Stimulated activated CD8-positive, alpha-beta memory T cell treated with anti-CD3 and anti-CD28 coated beads, Interleukin-12 subunit alpha, Interleukin-12 subunit beta, amount 100 ng/mL, for 24 hours (primary cell): ENCODE measurements around the gene MAGEB17.
"Not testable (repeated sequence)": the region's sequence is repeated elsewhere in the genome, so short reads cannot be mapped to it uniquely, and the experiment has no call there.

ENCODE experiments used
- DNase-seq: peaks from one replicate; pipeline ENCODE4 v3.0.0-alpha.2; 2020; ENCODE audit errors: extremely low read depth

Gene MAGEB17, protein sequence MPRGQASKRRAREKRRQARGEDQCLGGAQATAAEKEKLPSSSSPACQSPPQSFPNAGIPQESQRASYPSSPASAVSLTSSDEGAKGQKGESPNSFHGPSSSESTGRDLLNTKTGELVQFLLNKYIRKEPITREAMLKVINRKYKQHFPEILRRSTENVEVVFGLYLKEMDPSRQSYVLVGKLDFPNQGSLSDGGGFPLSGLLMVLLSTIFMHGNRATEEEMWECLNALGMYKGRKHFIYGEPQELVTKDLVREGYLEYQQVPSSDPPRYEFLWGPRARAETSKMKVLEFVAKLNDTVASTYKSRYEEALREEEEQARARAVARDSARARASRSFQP

DNA sequence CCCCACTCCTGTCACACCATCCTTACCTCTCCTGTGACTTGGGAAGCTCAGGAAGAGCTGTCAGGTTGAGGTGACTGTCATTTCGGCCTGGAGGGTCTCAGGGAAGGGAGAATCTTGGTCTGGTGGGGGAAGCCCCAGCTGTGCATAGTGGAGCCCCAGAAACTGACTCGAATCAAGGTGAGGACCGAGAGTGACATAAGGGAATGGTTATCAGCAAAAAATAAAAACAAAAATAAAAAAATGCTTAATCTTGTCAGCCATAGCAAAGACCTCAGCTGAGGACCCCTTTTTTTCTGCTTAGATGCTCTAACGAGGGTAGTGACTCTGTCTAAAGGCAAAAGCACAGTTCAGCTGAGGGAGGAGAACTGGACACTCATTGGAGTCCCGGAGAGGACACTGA, at the start of gene MAGEB17:
Gene MAGEB17, plus strand, starts transcription at position 301 of the 400 bp plus-strand sequence. CDS start 2,902 bp downstream, outside the sequence.
- no peak for DNase-seq

DNA sequence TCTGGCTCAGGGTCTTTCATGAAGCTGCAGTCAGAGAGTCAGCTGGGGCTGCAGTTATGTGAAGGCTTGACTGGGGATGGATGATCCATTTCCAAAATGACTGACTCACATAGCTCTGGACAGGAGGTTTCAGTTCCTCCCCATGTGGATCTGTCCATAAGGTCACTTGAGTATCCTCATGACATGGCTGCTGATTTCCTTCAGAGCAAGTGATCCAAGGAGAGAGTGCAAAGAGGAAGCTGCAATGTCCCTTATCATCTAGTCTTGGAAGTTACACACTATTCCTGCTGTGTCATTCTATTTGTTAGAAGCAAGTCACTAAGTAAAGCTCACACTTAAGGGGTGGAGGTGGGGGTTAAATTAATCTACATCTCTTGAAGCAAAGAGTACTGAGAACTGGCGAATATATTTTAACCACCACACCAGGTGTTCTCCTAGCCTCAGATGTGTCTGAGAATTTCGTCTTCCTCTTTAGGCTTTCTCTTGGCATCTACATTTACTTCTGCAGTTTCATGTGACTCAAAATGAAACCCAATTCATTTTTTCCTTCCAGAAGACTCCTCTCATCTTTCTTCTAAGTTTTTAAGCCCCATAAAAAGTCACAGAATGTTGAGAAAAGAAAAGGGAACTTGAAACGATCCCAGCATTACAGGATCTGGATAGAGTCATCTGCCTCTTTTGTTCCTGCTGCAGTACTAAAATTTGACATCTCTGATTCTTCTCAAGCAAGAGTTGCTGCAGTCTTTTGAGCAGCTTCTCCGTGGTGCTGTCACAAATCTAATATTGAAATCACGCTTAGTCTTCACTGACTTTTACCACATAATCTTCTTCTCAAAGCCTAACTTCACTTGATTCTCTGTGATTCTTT, 47.7 kb upstream of the MAGEB17 start:
- no peak for DNase-seq

DNA sequence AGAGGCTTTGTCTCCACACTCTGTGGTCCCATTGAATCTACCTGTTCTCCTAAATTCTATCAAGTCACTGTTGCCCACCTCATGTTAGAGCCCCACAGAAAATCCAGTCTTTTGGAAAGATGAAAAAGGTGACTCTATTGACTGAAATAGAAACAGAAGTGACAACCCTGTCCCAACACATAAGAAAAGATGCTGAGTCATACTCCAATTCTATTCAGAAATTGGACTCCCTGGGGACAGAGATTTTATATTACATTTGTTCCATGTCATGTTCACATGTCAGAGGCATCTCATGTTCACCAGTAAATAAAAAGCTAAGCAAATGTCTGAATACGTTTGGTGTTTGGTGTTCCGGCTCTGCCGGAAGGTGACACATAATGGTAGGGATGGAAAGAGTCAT, 46.9 kb upstream of the MAGEB17 start:
- DNase-seq, result no peak

DNA sequence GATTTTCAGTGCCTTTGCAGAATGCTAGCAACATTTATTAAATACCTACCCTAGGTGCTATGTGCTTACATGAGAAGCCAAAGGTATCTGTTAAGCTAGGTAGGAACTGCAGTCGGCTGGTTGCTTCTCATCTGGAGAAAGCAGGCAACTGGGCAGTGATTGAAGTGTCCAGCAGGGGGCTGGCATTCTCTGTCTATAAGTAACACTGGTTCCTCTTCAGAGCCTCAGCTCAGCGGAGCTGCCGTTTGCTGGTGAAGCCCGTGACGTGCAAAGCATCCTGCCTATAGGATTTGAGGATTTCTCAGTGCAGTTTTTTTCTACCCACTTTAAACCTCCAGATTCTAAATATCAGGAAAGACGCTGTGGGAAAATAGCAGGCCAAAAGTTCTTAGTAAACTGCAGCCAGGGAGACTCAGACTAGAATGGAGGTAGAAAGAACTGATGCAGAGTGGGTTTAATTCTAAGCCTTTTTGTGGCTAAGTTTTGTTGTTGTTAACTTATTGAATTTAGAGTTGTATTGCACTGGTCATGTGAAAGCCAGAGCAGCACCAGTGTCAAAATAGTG, 44.0 kb upstream of the MAGEB17 start, which contains the start of gene GRPR:
Gene GRPR, plus strand, starts transcription at position 344 of the 565 bp plus-strand sequence. CDS start 389 bp downstream, outside the sequence.
- DNase-seq, result peak; percentile 17

DNA sequence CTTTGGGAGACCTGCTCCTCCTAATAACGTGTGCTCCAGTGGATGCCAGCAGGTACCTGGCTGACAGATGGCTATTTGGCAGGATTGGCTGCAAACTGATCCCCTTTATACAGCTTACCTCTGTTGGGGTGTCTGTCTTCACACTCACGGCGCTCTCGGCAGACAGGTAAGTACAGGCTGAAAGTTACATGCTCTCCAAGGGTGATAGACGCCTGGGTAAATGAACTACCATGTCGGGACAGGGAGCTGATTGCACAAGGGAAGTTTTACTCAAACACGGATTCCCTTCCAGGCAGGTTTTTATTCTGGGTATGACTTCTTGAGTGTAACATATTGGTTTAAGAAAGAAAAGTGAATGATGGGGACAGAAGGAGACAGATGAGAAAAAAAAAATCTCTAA, 43.1 kb upstream of the MAGEB17 start:
- no peak for DNase-seq

DNA sequence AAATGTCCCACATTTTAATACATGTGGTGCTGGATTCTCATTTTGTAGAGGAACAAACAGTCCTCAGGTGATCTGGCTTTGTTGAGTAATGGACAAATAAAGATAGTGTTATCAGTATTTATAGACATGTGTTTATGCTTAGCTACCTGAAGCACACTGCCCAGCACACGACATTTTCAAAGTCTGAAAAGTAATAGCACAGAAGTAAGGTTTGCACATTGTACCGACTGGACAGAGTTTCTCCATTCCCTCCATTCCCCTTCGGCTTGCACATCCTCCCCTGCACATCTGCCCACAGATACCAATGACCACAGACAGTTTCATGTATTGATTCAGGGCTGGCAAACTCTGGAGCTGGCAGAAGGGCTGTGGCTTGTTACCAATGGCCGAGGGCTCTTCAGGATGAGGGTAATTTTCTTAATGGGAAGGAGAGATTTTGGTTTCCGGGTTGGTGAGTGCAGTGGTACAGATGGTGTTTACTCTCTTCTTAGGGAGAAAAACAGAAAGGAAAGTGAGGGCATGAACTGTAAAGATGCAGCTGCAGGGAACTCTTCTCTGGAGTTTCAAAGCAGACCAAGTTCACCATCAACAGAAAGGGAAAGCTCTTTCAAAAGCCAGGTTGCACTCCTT, 41.6 kb upstream of the MAGEB17 start:
- no peak for DNase-seq

DNA sequence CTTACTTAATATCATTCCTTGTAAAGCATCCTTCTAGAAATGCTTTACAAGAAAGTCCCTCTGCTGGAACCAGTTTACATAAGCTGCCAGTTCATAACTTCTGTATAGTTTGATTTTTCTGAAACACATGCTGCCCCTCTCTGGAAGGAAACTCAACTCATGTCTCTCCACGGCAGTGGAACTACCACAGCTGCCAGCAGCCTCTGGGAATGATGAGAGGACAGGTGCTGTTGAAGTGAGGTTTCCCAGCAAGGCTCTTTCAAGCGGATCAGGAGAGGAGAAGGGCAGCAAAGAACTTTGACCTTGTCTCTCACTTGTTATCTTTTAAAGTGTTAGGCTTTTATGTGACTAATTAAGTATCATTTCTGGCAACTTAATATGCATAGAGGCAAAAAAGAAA, 36.6 kb upstream of the MAGEB17 start:
- DNase-seq, result no peak

DNA sequence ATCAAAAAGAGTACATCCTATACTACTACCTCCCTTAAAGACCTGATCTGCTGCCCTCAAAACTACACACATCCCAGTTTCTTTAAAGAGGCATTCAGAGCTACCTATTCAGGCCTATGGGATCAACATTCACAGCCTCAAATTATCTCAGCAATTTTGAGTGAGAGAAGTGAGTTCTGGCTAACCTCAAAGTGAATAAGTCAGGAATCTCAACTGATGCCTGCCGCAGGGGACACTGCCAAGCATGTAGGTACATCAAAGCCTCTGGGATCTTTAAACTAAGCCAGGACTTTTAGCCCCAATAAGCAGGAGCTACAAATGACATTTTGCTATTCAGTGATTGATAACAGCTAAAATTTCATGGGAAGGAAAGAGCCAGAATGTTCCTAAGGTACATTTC, 32.3 kb upstream of the MAGEB17 start:
- DNase-seq, result no peak

DNA sequence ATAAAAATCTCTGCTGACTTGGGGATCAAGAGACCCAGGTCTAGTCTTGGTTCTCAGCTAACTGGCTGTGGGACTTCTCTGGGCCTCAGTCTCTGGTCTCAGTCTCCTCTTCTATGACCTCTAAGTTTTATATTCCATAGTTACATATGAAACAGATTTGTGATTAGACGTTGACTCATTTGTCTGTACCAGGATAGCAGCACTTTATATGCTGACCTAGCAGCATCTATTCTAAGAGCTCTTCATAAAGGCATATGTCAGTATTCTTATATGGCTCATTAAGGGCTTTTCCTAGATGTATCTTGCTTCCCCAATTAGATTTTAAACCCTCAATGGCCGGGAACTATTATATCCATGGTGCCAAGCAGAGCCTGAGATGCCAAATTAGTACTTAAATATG, 31.2 kb upstream of the MAGEB17 start:
- DNase-seq, result no peak

DNA sequence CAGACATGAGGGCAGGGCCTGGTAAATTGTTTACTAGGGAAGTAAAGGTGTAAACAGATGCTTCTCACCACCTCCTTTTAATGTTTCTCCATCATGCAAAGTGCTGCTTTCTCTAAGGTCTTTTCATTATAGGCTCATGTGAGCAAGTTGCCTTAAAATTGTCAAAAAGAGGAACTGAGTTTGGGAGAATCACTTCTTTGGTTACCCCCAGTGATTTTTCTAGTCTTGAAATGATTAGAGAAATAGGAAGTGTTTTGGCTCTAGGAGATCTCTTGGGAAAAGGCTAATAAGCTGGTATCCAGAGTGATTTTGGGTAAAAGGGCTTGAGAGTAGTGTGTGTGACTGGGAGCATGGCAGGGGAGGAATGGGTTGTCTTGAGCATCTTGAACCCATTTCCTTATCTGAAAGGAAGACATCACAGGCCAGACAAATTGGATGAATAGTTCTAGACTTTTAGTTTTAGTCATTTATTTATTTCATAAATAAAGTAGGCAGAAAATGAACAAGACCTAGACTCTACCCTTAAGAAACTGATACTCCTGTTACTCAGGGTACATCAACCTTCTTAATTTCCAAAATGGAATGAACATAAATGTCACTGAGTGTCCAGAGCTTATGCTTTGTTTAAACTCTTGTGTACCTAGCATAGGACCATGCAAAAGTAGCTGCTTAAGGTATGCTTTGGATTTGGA, 29.7 kb upstream of the MAGEB17 start:
- DNase-seq, result no peak

DNA sequence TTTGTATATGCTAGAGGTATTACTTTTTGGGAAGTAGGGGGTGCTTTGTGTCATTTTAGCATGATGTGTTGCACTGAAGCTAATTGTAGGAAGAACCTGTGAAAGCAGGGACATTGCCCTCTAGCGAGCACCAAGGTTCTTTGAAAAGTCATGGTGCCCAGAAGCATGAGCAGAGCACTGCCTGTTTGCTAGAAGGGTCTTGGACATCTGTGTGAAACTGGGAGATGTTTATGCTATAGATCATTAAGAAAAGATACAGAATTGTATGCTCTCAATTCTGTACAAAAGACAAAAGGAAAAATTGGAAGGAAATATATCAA, 29.2 kb upstream of the MAGEB17 start:
- no peak for DNase-seq

DNA sequence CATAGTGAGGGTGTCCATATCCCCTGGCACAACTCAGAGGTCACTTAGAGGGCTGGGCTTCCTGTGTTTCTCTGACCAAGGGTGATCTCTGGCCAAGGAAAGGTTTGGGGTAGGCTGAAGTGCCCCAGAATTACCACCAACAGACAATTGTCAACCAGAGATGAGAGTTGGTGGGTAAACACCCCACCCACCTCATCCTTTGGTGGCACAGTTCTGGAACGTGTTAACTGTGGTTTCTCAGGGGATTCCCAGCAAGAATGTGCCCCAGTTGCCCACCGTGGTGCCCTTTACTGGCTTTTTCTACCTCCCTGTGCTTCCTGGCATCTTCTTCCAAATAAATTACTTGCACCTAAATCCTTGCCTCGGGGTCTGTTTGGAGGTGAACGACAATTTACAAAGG, 26.8 kb upstream of the MAGEB17 start:
- DNase-seq, result no peak

DNA sequence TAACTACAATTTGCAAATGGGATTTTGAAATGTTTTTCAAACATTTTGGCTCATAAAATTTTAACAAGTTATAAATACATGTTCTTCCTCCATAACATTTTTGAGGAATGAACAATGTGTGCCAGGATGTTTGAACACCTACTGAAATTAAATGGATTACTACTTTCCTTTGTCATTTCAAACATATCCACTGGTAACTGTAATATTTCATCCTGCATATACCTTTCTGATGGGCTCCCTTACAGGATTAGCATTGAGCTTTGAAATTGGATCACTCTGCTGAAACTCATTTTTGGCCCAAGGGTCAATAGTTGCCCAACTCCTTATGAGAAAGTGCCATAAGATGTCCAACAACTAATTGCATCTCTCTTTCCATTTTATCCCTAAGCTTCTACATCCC, 26.3 kb upstream of the MAGEB17 start:
- DNase-seq, result no peak

DNA sequence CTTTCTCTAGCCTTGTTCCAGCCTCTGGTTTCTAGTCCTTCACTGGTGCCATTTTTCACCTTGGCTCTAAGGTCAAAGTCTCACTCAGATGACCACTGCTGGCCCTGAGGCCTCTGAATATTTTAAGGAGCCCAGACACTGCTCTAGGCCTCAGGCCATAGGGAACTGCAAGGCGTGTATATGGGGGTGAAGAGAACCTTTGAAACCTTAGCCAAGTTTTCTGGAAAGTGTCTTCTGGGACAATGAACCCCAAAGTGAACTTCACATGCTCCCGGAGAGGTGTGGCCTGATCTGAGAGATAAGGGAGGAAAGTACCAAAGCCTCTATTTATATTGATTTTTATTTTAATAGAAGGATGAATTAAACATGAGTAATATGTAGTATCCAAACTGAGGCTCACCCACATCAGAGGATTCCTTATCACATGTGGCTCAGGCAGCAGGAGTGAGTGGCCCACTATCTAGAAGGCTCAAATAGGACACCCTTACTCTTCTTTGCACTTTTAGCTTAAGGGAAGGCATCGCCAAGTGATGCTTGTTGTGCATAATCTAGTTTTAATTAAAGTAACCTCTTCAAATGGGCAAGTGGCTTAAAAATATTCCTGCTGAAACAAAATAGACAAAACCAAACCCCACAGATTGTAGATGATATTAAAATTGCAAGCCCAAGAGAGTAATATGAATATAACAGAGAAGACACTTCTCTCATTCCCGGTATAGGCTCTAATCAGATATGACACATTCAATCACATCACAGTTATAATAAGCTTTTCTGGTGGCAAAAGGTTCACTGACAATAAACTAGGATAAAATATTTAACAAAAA, 25.6 kb upstream of the MAGEB17 start:
- DNase-seq, result no peak

DNA sequence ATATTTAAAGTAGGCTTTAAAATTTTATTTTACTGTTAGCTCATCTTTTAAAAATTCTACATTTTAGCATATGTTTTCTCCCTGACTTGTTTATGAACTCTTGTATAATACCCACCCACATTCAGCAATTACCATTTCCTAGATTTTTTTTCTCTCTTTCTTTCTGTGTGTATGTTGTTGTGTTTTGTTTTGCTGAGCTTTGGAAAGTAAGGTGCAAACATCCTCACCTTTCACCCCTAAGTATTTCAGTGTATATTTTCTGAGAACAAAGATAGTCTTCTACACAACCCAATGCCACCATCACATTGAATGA, 25.1 kb upstream of the MAGEB17 start:
- no peak for DNase-seq

DNA sequence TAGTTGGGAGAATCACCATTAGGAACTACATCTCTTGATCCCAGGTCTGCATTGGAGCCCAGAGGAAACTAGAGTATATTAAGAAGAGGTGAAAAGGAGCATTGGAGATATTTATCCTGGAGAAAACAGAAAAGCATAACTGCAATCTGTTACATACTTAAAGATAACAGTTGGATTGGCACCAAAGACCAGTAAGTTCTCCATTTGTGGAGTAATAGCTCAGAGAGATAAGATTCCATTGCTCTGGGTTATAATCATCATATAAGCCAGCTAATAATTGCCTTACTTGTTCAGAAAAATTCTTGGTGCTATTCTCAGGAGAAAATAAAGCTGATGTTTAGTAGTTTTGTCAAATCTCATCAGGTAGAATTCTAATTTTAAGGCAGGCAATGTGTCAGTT, 23.3 kb upstream of the MAGEB17 start:
- DNase-seq, result no peak

DNA sequence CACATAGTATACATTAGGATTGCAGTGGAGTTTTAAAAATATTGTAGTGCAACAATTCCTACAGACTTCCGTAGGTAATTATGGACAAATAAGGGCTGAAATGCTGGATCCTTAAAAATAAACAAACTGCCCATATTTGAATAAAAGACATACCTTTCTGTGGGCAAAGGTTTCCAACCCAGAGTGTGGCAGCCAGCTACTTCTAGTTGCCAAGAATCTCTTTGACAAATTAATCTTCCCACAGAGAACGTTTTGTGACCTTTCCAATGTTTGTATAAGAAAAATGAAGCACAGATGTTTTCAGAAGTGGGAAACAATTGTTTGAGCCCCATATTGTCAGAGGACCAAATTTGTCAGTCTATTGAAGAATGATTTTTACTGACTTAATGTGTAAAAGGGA, 22.9 kb upstream of the MAGEB17 start:
- DNase-seq, result no peak

DNA sequence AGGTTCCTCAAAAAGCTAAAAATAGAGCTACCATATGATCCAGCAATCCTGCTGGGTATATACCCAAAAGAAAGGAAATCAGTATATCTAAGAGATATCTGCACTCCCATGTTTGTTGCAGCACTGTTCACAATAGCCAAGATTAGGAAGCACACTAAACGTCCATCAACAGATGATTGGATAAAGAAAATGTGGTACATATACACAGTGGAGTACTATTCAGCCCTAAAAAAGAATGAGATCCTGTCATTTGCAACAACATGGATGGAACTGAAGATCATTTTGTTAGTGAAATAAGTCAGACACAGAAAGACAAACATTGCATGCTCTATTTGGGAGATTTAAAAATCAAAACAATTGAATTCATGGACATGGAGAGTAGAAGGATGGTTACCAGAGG, 22.2 kb upstream of the MAGEB17 start:
- not testable (repeated sequence) for DNase-seq

DNA sequence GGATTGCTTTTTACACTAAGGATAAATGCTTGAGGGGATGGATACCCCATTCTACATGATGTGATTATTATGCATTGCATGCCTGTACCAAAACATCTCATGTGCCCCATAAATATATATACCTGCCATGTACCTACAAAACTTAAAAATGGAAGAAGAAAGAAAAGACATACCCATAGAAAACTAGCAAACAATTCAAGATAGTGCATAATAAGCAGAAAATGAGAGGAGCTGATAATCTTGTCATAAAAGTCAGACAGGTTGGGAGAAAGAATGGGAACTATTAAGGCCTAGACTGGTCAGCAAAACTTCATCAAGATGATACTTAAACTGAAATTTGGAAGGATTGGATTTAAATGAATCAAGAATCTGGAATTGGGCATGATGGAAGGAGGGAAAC, 21.6 kb upstream of the MAGEB17 start:
- DNase-seq, result no peak

DNA sequence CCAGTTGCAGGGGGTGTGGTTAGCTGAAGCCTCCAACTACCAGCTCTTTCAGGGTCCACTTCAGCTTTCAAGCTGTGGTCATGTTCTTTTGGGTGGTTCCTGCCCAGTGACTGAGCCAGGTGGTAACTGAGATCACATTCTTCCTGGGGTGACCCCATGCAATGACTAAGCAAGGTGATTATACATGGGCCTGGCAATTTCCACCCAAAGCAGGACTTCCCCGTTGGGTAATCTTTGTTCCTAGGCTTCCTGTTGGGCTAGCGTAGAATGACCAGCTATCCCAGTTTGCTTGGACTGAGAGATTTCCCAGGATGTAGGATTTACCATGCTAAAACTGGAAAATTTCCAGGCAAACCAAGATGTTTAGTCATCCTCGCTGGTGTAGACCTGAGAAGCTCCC, 18.4 kb upstream of the MAGEB17 start:
- DNase-seq, result no peak

DNA sequence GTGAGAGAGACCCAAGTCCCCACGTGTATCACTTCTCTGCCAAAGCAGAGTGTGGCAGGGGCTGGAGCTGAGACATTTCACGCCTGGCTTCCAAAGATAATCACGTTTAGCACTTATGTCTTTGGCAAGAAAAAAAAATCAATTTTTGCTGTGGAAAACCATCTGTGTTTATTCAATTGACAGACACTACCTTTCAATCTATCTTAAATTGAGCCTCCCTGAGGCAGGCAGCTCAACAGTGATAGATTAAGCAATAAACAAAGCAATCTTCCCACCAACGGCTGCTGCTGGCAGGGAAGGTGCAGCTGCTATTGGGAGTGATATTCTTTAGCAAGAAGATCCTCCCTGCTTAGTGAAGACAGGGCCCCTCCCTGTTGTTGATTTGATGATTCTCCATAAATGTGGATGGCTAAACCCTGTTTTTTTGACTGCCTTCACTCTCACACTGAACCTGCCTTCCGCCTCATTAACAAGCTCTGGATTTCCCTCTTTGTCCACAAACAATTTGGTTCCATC, 11.6 kb upstream of the MAGEB17 start:
- DNase-seq, result no peak
